Endothelial cell of umbilical vein (primary cell): ENCODE data around the gene TNPO1.

Experiments
- EZH2 ChIP-seq: IDR thresholded peaks from 2 replicates; pipeline ENCODE4 v1.6.1; 2012; ENCODE audit warnings: borderline replicate concordance, low read depth, mild to moderate bottlenecking, moderate library complexity, low read length, inconsistent platforms; ENCODE audit not compliant: severe bottlenecking
- FOS ChIP-seq: IDR thresholded peaks from 2 replicates; pipeline ENCODE4 v1.6.1; 2011; ENCODE audit warnings: mild to moderate bottlenecking, low read length, moderate library complexity, borderline replicate concordance; ENCODE audit not compliant: insufficient read depth
- JUN ChIP-seq: IDR thresholded peaks from 2 replicates; pipeline ENCODE4 v1.6.1; 2011; ENCODE audit warnings: borderline replicate concordance, low read depth; ENCODE audit not compliant: insufficient read length, insufficient read depth
- MAX ChIP-seq: IDR thresholded peaks from 2 replicates; pipeline ENCODE4 v1.6.1; 2011; ENCODE audit not compliant: insufficient read depth, insufficient read length
- POLR2A ChIP-seq: IDR thresholded peaks from 2 replicates; pipeline ENCODE4 v1.6.1; 2012; ENCODE audit warnings: low read depth, mild to moderate bottlenecking, control low read depth, low read length
- POLR2AphosphoS5 ChIP-seq: IDR thresholded peaks from 2 replicates; pipeline ENCODE4 v1.6.1; 2012; ENCODE audit warnings: low read depth, mild to moderate bottlenecking, control low read depth, low read length, moderate library complexity; ENCODE audit not compliant: insufficient read depth
- TF ChIP-seq, protein P1 (sequence below), 2 donors: IDR thresholded peaks; 1 replicate in 1 of 2; 2 replicates in 1 of 2; pipeline ENCODE4 v1.5.1; 2011; ENCODE audit warnings: low read length in 2 of 2, mild to moderate bottlenecking in 2 of 2, moderate library complexity in 2 of 2, control low read depth in 1 of 2, inconsistent platforms in 1 of 2, low read depth in 1 of 2; ENCODE audit not compliant: insufficient read depth in 1 of 2; ENCODE audit errors: extremely low read depth in 1 of 2

DNA sequence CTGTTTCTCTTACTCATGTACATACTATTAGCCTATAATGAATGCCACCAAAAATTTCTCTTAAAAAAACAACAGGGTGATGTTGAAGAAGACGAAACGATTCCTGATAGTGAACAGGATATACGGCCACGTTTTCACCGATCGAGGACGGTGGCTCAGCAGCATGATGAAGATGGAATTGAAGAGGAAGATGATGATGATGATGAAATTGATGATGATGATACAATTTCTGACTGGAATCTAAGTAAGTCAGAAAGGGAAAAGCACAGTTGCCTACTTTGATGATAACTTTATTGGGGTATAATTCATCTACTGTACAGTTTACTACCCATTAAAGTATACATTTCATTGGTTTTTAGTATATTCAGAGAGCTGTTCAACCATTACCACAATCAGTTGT, 66.5 kb downstream of the TNPO1 start:
- TF ChIP-seq, protein P1, sequence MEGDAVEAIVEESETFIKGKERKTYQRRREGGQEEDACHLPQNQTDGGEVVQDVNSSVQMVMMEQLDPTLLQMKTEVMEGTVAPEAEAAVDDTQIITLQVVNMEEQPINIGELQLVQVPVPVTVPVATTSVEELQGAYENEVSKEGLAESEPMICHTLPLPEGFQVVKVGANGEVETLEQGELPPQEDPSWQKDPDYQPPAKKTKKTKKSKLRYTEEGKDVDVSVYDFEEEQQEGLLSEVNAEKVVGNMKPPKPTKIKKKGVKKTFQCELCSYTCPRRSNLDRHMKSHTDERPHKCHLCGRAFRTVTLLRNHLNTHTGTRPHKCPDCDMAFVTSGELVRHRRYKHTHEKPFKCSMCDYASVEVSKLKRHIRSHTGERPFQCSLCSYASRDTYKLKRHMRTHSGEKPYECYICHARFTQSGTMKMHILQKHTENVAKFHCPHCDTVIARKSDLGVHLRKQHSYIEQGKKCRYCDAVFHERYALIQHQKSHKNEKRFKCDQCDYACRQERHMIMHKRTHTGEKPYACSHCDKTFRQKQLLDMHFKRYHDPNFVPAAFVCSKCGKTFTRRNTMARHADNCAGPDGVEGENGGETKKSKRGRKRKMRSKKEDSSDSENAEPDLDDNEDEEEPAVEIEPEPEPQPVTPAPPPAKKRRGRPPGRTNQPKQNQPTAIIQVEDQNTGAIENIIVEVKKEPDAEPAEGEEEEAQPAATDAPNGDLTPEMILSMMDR (IDR thresholded peaks at IDR 0.05; ENCODE audit: extremely low read depth in 1 of 2, insufficient read depth in 1 of 2, low read depth in 1 of 2, low read length in 2 of 2) = no peak
- TF ChIP-seq EZH2 (no peak), MAX (no peak), POLR2AphosphoS5 (no peak), POLR2A (no peak), JUN (no peak), FOS (no peak)
